HG03025 (cell line): ENCODE results near the gene PEA15.

Experiments used
- ATAC-seq: cut with Tn5 transposase; IDR thresholded peaks from one replicate; pipeline ENCODE4 v1.9.1; 2021; ENCODE audit warnings: mild to moderate bottlenecking, moderate library complexity; ENCODE audit not compliant: unreplicated experiment, low FRiP score

The PEA15 gene

DNA sequence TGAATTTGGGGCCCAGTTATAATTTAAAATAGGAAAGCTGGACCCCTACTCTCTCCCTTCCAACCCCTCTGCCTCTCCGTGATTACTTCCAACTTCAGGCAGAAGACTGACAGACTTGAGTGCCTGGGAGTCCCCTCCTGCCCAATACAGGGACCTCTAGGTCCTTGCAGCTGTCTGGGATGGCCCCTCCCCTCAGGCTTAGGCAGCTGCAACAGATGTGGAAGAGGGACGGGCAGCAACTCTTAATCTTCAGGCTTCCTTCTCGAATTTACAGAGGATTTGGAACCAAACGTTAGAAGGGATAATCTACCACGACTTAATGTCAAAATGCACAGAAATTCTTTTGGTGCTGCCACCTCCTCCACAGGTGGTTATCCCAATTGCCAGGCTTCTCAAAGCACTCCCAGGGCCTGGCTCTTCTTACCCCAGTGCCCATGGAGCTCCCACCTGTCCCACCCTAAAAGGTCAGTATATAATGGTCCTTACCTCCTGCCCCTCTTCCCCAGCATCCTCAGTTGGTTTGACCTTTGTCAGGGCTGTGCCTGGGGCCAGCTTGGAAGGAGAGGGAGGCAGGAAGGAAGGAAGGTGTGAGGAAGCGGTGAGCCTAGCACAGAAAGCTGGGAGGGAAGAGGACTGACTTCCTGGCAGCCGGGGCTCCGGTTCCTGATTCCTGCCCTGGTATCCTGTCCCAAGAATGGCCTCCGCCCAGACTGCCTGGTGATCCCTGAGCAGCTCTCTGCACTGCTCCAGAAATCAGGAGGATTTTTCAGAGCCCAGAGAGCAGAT lies 2.8 kb downstream of the PEA15 start:
- ATAC-seq: no peak

- no peak for ATAC-seq
These were observed 3.6 kb downstream of the PEA15 start for GRCh38 chr1:160208557-160209320.

- no peak for ATAC-seq
These were observed 4.3 kb downstream of the PEA15 start for GRCh38 chr1:160209321-160210046.

DNA sequence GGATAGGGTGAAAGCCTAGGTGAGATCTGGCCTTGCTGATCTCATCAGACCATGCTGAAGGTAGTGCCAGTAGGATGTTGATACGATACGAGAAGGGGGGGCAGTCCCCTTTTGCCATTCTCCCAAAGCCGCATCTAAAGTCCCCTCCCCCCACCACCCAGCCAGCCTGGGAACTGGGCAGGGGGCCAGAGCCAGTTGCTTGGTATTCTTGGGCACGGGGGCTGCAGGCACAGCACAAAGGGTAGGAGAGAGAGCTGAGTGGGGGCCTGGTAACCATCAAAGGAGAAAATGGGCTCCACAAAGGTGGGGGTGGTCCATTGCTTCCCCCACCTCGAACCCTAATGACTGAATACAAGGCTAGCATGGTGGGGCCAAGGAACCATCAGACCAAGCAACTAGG lies 5.4 kb downstream of the PEA15 start:
- no peak for ATAC-seq

GRCh38 chr1:160211046-160211790 lies 6.0 kb downstream of the PEA15 start:
- no peak for ATAC-seq

GRCh38 chr1:160214481-160215140 lies 9.4 kb downstream of the PEA15 start:
- no peak for ATAC-seq

DNA sequence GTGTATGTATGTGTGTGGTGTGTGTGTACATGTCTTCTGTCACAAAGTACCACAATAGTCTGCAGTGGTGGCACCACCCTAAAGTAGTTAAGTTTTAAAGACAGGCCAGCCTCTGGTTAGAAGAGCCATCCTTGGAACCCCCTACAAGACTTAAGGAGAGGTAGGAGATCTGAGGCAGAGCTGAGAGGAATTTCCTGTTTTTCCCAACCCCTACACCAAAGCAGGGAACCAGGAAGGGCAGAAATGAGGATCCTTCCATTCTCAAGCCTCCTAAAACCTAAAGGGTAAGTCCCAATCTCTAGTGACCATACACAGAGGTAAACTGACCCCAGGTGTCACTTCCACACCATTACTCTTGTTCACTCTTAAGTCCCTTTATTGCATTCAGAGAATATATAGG lies 11.1 kb downstream of the PEA15 start:
- ATAC-seq: no peak

DNA sequence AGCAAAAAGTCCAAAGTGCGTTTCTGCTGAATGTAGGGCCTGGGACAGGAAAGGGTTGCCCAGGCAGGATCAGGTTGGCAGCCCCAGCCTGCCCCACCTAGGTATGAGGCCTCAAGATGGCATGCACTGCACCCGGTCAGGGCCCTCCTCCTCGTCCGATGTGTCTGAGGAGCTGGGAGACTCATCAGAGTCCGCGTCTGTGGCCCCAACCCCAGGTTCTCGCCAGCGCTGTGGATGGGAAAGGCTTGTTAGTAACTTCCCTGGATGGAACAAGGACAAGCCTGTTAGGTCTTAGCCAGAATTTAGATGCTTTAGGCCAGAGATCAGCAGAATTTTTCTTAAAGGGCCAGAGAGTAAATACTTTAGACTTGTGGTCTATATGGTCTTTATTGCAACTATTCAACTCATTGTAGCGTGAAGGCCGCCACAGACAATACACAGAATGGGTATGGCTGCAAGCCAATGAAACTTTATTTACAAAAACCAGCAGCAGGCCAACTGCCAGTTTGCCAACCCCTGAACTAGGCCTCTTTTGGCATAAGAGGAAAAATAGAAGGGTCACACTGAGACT lies 12.4 kb downstream of the PEA15 start:
- ATAC-seq: no peak

DNA sequence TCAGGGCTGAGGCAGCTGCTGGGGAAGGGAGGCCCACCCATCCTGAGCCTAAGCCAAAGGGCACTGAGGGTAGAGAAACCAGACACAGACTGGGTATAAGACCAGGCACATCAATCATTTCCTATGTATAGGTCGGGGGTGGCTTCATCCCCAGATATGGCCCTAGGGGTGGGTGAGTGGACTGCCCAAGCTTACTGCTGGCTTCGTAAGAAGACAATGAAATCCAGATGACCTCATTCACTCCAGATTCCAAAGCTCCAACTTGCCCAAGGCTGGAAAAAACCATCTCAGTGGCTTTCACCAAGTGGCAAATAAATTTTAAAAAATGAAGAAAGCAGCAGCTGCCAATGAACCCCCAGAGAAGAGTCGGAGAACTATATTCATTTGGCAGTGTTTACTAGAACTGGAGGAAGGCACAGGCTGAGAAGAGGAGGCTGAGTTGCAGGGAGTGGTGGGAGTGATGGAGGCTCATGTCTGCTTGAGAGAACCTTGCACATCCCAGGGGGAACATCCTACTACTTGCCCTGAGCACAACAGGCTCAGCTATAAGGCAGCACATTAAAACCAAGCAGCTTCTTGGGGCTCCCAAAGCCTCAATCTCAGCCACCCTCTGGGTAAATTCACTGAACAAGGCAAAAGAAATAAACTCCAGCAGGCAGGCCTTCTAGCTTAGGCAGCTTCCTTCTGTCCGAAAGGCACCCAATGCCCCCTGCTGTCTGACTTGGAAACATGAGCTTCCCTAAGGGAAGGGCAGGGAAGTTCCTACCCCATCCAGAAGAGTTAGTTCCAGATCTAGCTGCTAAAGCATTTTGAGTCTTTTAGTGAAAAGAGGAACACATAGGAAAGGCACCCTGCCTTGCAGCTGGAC lies 14.1 kb downstream of the PEA15 start:
- ATAC-seq: no peak

- no peak for ATAC-seq
These were observed 15.1 kb downstream of the PEA15 start for GRCh38 chr1:160220301-160220700.

DNA sequence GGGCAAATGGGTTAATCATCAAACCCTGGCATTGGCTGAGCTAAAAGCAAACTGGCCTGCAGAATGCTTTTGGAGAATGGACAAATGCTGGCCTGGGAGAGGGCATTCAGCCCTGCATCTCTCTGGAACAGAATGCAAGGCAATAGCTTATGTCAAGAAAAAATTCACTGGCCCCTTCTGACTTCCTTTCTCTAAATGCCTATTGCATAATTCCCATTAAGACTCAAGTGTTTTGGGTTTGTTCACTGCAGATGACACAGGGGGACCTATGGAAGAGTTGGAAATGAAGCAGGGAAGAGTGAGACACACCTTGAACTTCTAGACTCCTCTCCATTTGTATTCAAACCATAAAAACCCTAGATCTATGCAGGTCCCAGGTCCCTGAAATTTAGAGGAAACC lies 15.9 kb downstream of the PEA15 start:
- no peak for ATAC-seq

GRCh38 chr1:160222546-160222945 lies 17.4 kb downstream of the PEA15 start:
- ATAC-seq: no peak

DNA sequence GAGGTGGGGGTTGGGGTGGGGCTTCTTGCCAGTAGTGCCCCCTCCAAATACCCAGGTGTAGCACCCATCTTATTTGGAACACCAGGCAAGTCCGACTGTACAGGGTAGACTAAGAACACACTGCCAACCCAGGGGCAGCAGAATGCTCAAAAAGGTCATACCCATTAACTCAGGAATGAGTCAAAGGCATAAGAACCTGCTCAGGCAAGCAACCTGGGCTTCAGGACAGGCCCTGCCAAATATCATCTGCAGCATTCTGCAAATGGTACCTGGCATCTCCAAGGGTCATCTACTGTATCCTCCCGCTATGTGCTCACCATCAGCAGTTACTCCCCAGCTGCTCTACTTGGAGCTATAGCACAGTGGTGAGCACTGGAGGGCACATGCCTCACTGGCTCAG lies 19.4 kb downstream of the PEA15 start:
- ATAC-seq: no peak

- ATAC-seq: no peak
These were observed 20.2 kb downstream of the PEA15 start for GRCh38 chr1:160225345-160225744.

DNA sequence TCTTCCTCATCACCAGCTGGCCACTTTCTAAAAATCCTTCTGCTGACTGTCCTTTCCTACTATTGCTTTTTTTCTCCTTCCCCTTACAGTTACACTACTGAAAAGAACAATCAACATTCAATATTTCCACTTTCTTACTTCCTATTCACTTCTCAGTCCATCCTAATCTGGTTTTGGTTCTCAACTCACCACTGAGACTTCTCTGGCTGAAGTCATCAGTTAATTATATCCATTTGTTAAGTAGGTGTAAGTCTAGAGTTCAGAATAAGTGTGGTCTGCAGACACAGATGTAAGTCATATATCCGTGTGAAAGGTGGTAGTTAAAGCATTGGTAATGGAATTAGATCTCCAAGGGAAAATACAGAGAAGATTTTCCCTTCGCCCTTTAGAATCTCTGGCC lies 21.4 kb downstream of the PEA15 start:
- no peak for ATAC-seq

- ATAC-seq: no peak
These were observed 21.9 kb downstream of the PEA15 start for GRCh38 chr1:160227034-160227433.

DNA sequence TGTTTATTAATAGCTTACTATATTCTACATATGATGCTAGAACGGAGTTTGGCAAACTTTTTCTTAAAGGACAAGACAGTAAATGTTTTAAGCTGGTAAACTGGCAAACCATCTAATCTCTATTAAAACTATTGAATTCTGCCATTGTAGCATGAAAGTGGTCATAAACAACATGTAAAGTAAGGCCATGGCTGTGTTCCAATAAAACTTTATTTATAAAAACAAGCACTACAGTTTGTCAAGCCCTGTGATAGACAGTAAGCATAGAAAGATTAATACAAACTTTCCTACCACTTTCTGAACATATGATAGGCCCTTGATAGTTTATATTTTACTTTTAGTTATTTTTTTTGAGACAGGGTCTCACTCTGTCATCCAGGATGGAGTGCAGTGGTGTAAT lies 22.4 kb downstream of the PEA15 start:
- ATAC-seq: no peak

DNA sequence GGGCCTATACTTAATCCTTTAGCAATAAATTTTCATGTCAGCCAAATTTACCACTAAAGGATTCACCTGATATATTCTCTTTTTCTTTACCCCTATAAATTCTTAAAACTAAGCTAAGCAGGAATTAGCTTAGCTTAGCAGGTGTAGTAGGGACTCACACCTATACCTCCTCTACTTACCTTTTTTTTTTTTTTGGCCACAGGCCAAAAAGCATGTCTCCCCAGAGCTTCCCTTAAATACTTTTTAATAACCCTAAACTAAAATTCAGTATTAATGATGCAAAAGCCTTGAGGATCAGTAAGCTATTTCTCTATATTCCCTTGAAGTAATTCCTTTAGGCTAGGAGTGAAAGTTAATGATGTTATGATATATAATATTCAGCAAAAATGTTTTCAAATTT lies 23.2 kb downstream of the PEA15 start:
- ATAC-seq: no peak

GRCh38 chr1:160232911-160233310 lies 27.7 kb downstream of the PEA15 start:
- ATAC-seq: no peak
